Omental fat pad (tissue), 4 donors: ENCODE data around the gene THAP4. TPM values are rescaled to one million over a fixed set of nuclear protein-coding genes. Genes with fewer than 3 reads are reported as not detected.
A peak's percentile ranks its signal among the peaks of the same experiment; 100 is the strongest.

Experiments
- ATAC-seq: fragments of 150-250 bp; one replicate; pipeline ENCODE4 v1.9.1; 2016; ENCODE audit warnings: mild to moderate bottlenecking, moderate library complexity; ENCODE audit not compliant: low FRiP score
- DNase-seq: peaks from one replicate; pipeline ENCODE4 v3.0.0-alpha.2; 2019; ENCODE audit warnings: low spot score
- CTCF ChIP-seq, 3 donors: fragments of 450-650 bp; IDR thresholded peaks; one replicate each; pipeline ENCODE4 v1.5.1; 2016 to 2017; ENCODE audit warnings: antibody characterized with exemption in 3 of 3, mild to moderate bottlenecking in 3 of 3, moderate library complexity in 2 of 3
- total RNA-seq, 4 donors: library from RNA; depleted of rRNA; stranded (reverse); fragments of >200 nt; gene quantifications; one replicate each; pipeline ENCODE4 v1.1.0, GENCODE V29; 2016

Gene THAP4
- total RNA-seq: 10 to 100 TPM; 29.5 to 55.1 (median 44.8) TPM

GRCh38 chr2:241637018-241637794 lies at the start of gene THAP4, which contains the start of gene ATG4B:
THAP4 (minus strand) TSS chr2:241637158; CDS start chr2:241637017, 141 bp downstream.
ATG4B (plus strand) TSS chr2:241637693; CDS start chr2:241637715, 22 bp downstream.
- ATAC-seq: peak; percentile 74
- TF ChIP-seq CTCF (IDR thresholded peaks at IDR 0.05): no peak
- peak; percentile 43 for DNase-seq

GRCh38 chr2:241686324-241686649 lies 49.3 kb upstream of the THAP4 start:
- no peak for DNase-seq
- no peak for TF ChIP-seq CTCF (IDR thresholded peaks at IDR 0.05)
- ATAC-seq: no peak

GRCh38 chr2:241680827-241681599 lies 44.1 kb upstream of the THAP4 start:
- TF ChIP-seq CTCF (IDR thresholded peaks at IDR 0.05): no peak
- DNase-seq (no peak), ATAC-seq (peak; percentile 83)

- TF ChIP-seq CTCF (IDR thresholded peaks at IDR 0.05): no peak
- no peak for ATAC-seq
- no peak for DNase-seq
Measured at GRCh38 chr2:241680044-241680443, 43.1 kb upstream of the THAP4 start.

- TF ChIP-seq CTCF (IDR thresholded peaks at IDR 0.05): no peak
- DNase-seq (no peak), ATAC-seq (no peak)
Measured at GRCh38 chr2:241678784-241679540, 42.0 kb upstream of the THAP4 start.

- no peak for ATAC-seq
- no peak for DNase-seq
- no peak for TF ChIP-seq CTCF (IDR thresholded peaks at IDR 0.05)
Measured at GRCh38 chr2:241678307-241678706, 41.3 kb upstream of the THAP4 start.
